NCI-H82 treated with DMSO at 0.1 percent for 48 hours (cell line): ENCODE results near the gene BRS3.
A peak's percentile ranks its signal among the peaks of the same experiment; 100 is the strongest.

Source experiments
- DNase-seq: peaks from one replicate; lab custom pipeline; 2025; ENCODE audit not compliant: unreplicated experiment; lab: John Stamatoyannopoulos, UW

BRS3 gene

GRCh38 chrX:136493011-136493410 lies 5.3 kb downstream of the BRS3 start:
- DNase-seq = no peak

GRCh38 chrX:136495043-136495442 lies 7.3 kb downstream of the BRS3 start:
- no peak for DNase-seq

- DNase-seq = no peak
Measured at GRCh38 chrX:136496186-136496763, 8.5 kb downstream of the BRS3 start.

- DNase-seq = peak; percentile 61
Measured at GRCh38 chrX:136496764-136497555, 9.2 kb downstream of the BRS3 start.

GRCh38 chrX:136497556-136498052 lies 9.9 kb downstream of the BRS3 start, which contains the start of gene HTATSF1:
TSS of gene HTATSF1 (plus strand) at chrX:136497592. CDS start at chrX:136497685, 93 bp downstream.
- no peak for DNase-seq

GRCh38 chrX:136519069-136519468 lies 31.3 kb downstream of the BRS3 start:
- DNase-seq = no peak

- no peak for DNase-seq
Measured at GRCh38 chrX:136523770-136524169, 36.0 kb downstream of the BRS3 start.

GRCh38 chrX:136525738-136526606 lies 38.2 kb downstream of the BRS3 start:
- no peak for DNase-seq

- DNase-seq = peak; percentile 33
Measured at GRCh38 chrX:136528645-136529315, 41.0 kb downstream of the BRS3 start.

- no peak for DNase-seq
Measured at GRCh38 chrX:136529795-136530194, 42.0 kb downstream of the BRS3 start.

- DNase-seq = no peak
Measured at GRCh38 chrX:136531951-136532350, 44.2 kb downstream of the BRS3 start, which contains the start of gene VGLL1. TSS of gene VGLL1 (plus strand) at chrX:136532215. CDS start at chrX:136536021, 3,806 bp downstream.

- DNase-seq = no peak
Measured at GRCh38 chrX:136534131-136534530, 46.4 kb downstream of the BRS3 start.

GRCh38 chrX:136538811-136539210 lies 51.1 kb downstream of the BRS3 start:
- DNase-seq = no peak

- DNase-seq = no peak
Measured at GRCh38 chrX:136540226-136540625, 52.5 kb downstream of the BRS3 start.

- DNase-seq = no peak
Measured at GRCh38 chrX:136541294-136541693, 53.5 kb downstream of the BRS3 start.

GRCh38 chrX:136542281-136542680 lies 54.5 kb downstream of the BRS3 start:
- no peak for DNase-seq
